Neural progenitor cell (in vitro differentiated cells): Measurements from ENCODE around the gene MACROD2.

Source experiments
- EZH2 ChIP-seq: fragments of 200-600 bp; sonication (generic); IDR thresholded peaks from 2 replicates; pipeline ENCODE4 v1.6.1; 2017; ENCODE audit warnings: antibody characterized with exemption, mild to moderate bottlenecking, moderate library complexity
- EZH2phosphoT487 ChIP-seq: fragments of 200-600 bp; sonication (generic); IDR thresholded peaks from 2 replicates; pipeline ENCODE4 v1.6.1; 2017; ENCODE audit warnings: antibody characterized with exemption
- TF ChIP-seq, protein P1 (sequence below): fragments of 200-600 bp; sonication (generic); IDR thresholded peaks from 2 replicates; pipeline ENCODE4 v1.5.1; 2017; ENCODE audit warnings: antibody characterized with exemption, mild to moderate bottlenecking

- TF ChIP-seq, protein P1, sequence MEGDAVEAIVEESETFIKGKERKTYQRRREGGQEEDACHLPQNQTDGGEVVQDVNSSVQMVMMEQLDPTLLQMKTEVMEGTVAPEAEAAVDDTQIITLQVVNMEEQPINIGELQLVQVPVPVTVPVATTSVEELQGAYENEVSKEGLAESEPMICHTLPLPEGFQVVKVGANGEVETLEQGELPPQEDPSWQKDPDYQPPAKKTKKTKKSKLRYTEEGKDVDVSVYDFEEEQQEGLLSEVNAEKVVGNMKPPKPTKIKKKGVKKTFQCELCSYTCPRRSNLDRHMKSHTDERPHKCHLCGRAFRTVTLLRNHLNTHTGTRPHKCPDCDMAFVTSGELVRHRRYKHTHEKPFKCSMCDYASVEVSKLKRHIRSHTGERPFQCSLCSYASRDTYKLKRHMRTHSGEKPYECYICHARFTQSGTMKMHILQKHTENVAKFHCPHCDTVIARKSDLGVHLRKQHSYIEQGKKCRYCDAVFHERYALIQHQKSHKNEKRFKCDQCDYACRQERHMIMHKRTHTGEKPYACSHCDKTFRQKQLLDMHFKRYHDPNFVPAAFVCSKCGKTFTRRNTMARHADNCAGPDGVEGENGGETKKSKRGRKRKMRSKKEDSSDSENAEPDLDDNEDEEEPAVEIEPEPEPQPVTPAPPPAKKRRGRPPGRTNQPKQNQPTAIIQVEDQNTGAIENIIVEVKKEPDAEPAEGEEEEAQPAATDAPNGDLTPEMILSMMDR = no peak
- TF ChIP-seq EZH2phosphoT487 (no peak), EZH2 (no peak)
Measured at GRCh38 chr20:15476186-15476585, 1480.9 kb downstream of the MACROD2 start.
